ENCODE data around the gene ADAM11.
"Not testable (repeated sequence)": the region's sequence is repeated elsewhere in the genome, so short reads cannot be mapped to it uniquely, and the experiment has no call there.

- not testable (repeated sequence) for TF ChIP-seq EZH2 (IDR thresholded peaks at IDR 0.05; ENCODE audit: insufficient read depth, poor library complexity, severe bottlenecking); EZH2phosphoT487 (IDR thresholded peaks at IDR 0.05; ENCODE audit: insufficient read depth, low read depth)
Observed at GRCh38 chr17:44745738-44746137, 13.1 kb upstream of the ADAM11 start.

Data from GM23248 (cell line).